GM19372 (cell line): Measurements from ENCODE around the gene MINDY2.
"Not testable (repeated sequence)": the region's sequence is repeated elsewhere in the genome, so short reads cannot be mapped to it uniquely, and the experiment has no call there.

ENCODE experiments used
- ATAC-seq: cut with Tn5 transposase; IDR thresholded peaks from one replicate; pipeline ENCODE4 v1.9.1; 2021; ENCODE audit warnings: mild to moderate bottlenecking, low read depth, moderate library complexity; ENCODE audit not compliant: unreplicated experiment

MINDY2 gene

GRCh38 chr15:58876306-58877106 is 105.4 kb downstream of the MINDY2 start:
- no peak for ATAC-seq

- no peak for ATAC-seq
Observed at GRCh38 chr15:58877999-58878825, 107.1 kb downstream of the MINDY2 start.

- ATAC-seq: no peak
Observed at GRCh38 chr15:58880320-58880719, 109.2 kb downstream of the MINDY2 start.

GRCh38 chr15:58882243-58882642 is 111.1 kb downstream of the MINDY2 start:
- no peak for ATAC-seq

GRCh38 chr15:58883926-58884325 is 112.8 kb downstream of the MINDY2 start:
- ATAC-seq: not testable (repeated sequence)

GRCh38 chr15:58886921-58887320 is 115.8 kb downstream of the MINDY2 start:
- no peak for ATAC-seq

- ATAC-seq: no peak
Observed at GRCh38 chr15:58889363-58889762, 118.3 kb downstream of the MINDY2 start.

- no peak for ATAC-seq
Observed at GRCh38 chr15:58898150-58898680, 127.1 kb downstream of the MINDY2 start.

GRCh38 chr15:58900631-58901030 is 129.5 kb downstream of the MINDY2 start:
- no peak for ATAC-seq

- ATAC-seq: no peak
Observed at GRCh38 chr15:58908550-58909309, 137.6 kb downstream of the MINDY2 start.

GRCh38 chr15:58909616-58910015 is 138.5 kb downstream of the MINDY2 start:
- ATAC-seq: no peak

GRCh38 chr15:58910456-58910855 is 139.4 kb downstream of the MINDY2 start:
- no peak for ATAC-seq
